RWPE1 (cell line): ENCODE data around the gene DOCK3.

ENCODE experiments used
- CTCF ChIA-PET: fragments of 350-600 bp; sonication (Branson Sonifier 250); formaldehyde crosslinking; extraction: SDS; loops from one replicate; lab custom pipeline; 2021; lab: Yijun Ruan, JAX
- POLR2A ChIA-PET: fragments of 400-600 bp; formaldehyde crosslinking; extraction: SDS; loops from one replicate; lab custom pipeline; 2020; ENCODE audit warnings: antibody characterized with exemption; ENCODE audit not compliant: low non-redundant PET; lab: Yijun Ruan, JAX
- DNase-seq: peaks from one replicate; pipeline ENCODE4 v3.0.0; 2012; ENCODE audit warnings: low spot score
- H3K27ac ChIP-seq: fragments of 450-650 bp; 2 replicates; pipeline ENCODE4 v1.5.1; 2017
- CTCF ChIP-seq: fragments of 450-650 bp; conservative IDR thresholded peaks from 2 replicates; pipeline ENCODE4 v1.5.1; 2017; ENCODE audit warnings: low read depth, mild to moderate bottlenecking

The DOCK3 gene

DNA sequence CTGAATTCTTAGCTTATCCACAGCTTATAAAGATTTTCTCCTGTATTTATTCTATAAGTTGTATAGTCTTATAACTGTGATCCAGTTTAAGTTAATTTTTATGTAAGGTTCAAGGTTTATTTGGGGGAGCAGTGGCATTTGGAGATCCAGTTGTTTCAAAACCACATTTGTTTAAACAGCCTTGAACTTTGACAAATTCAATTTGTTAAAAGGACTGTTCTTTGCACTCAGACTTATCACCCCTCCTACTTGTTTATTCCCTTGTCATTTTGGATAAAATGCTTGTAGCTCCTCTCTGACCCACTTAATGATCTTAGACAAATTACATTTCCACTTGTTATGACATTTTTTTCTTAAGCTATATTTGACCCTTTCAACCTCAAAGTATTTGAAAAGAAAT, 327.8 kb downstream of the DOCK3 start:
- POLR2A ChIA-PET = no interaction called here
- no peak for TF ChIP-seq CTCF
- no peak for DNase-seq
- H3K27ac ChIP-seq = no peak overlapping the region
- CTCF ChIA-PET = no interaction called here

GRCh38 chr3:51004235-51004634, 329.5 kb downstream of the DOCK3 start:
- ChIA-PET POLR2A (no interaction called here), CTCF (no interaction called here)
- no peak for DNase-seq
- no peak overlapping the region for H3K27ac ChIP-seq
- TF ChIP-seq CTCF = no peak

DNA sequence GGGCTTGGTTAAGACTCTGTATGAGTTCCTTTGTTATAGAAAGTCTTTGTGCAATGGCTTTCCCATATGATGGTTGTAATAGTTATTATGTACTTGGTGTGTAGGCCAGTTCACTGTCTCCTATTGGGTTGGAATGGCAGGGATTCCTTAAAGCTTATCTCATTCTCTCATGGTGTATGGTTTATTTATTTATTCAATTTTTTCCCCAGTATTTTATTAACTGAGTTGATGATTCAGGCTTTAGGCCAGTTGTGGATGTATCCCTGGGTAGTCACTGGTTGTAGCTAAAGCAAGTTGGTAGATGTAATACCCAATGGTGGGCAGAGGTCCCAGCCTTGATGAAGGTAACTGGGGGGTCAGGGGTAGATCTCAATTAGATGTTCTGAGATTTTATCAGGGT, 349.4 kb downstream of the DOCK3 start:
- CTCF ChIA-PET = no interaction called here
- no peak overlapping the region for H3K27ac ChIP-seq
- no peak for DNase-seq

DNA sequence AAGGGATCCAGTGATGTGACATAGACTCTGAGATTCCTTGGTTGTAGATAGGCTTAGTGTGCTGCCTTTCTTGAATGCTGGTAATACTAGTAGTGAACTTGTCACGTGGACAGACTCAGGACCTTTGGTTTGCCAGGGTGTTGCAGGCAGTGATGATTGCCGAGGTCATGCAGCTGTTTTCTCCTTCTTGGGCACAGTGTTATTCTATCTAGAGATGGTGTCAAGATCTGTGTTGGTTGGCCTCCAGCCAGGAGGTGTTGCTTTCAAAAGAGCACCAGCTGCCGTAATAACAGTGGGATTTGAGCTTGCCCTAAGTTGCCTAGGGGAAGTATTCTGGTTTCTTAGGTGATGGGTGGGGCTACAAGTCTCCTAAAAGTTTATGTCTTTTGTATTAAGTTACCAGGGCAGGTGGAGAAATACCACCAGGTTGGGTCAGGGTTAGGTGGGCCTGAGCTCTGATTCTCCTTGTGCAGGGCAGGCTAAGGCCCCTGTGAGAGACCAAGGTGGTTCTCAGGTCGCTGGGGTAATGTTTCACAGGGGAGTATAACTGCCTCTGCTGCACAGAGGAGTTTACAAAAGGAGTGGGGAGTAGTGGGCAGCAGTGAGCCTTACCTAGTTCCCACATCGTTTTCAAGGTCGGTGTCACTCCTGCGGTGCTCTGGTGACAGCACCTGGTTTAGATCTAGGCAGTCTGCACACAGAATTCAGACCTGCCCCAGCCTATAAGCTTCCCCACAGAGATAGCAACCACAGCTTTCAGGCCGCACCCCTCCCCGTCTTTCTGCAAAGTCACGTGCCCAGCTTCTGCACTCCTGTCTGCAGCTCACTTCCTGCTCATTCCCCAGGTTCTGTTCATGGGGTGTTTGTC, 350.3 kb downstream of the DOCK3 start:
- no peak for DNase-seq
- TF ChIP-seq CTCF = no peak
- H3K27ac ChIP-seq = no peak overlapping the region
- ChIA-PET CTCF (no interaction called here), POLR2A (no interaction called here)

More for the DNA sequence above, 349.4 kb downstream of the DOCK3 start:
- POLR2A ChIA-PET = no interaction called here
- TF ChIP-seq CTCF = no peak

- no peak overlapping the region for H3K27ac ChIP-seq
- POLR2A ChIA-PET = no interaction called here
- no peak for DNase-seq
- CTCF ChIA-PET = no interaction called here
- no peak for TF ChIP-seq CTCF
These were observed 356.9 kb downstream of the DOCK3 start for GRCh38 chr3:51031666-51032065.

- TF ChIP-seq CTCF = no peak
- ChIA-PET CTCF (no interaction called here), POLR2A (no interaction called here)
- no peak for DNase-seq
- no peak overlapping the region for H3K27ac ChIP-seq
These were observed 360.9 kb downstream of the DOCK3 start for GRCh38 chr3:51035630-51036029.
